A673 (cell line): ENCODE measurements around the gene CACYBP. TPM values are rescaled to one million over a fixed set of nuclear protein-coding genes. Genes with fewer than 3 reads are reported as not detected.
"Not testable (repeated sequence)": the region's sequence is repeated elsewhere in the genome, so short reads cannot be mapped to it uniquely, and the experiment has no call there.

Experiments
- BruUV-seq: library from RNA; stranded (reverse); fragments of 400-500 nt; replicated peaks from 2 replicates; lab custom pipeline; 2021; lab: Mats Ljungman, UMichigan
- CTCF ChIA-PET: fragments of 300-600 bp; sonication (Branson Sonifier 250); formaldehyde crosslinking; loops from one replicate; lab custom pipeline; 2022; ENCODE audit warnings: antibody characterized with exemption; lab: Charles Lee
- POLR2A ChIA-PET: fragments of 300-600 bp; sonication (Branson Sonifier 250); formaldehyde crosslinking; loops from one replicate; lab custom pipeline; 2022; ENCODE audit warnings: antibody characterized with exemption; ENCODE audit not compliant: low non-redundant PET; lab: Charles Lee
- DNase-seq: peaks from one replicate; pipeline ENCODE4 v3.0.0-alpha.2; 2015; ENCODE audit warnings: low spot score
- H3K27ac ChIP-seq: fragments of 200-600 bp; sonication (generic); 2 replicates; pipeline ENCODE4 v1.5.1; 2016; ENCODE audit warnings: mixed run types, low read depth, mild to moderate bottlenecking, mixed read lengths, antibody characterized with exemption, low read length; ENCODE audit not compliant: poor library complexity, severe bottlenecking
- H3K27me3 ChIP-seq: fragments of 200-600 bp; sonication (generic); replicated peaks from 2 replicates; pipeline ENCODE4 v1.6.1; 2017; ENCODE audit warnings: mixed run types, low read depth, mild to moderate bottlenecking, mixed read lengths, antibody characterized with exemption, low read length; ENCODE audit not compliant: insufficient read depth, poor library complexity
- H3K36me3 ChIP-seq: fragments of 200-600 bp; sonication (generic); 2 replicates; pipeline ENCODE4 v1.6.1; 2016; ENCODE audit warnings: mixed run types, mild to moderate bottlenecking, mixed read lengths, antibody characterized with exemption, low read length; ENCODE audit not compliant: insufficient read depth, poor library complexity, severe bottlenecking
- H3K4me1 ChIP-seq: fragments of 200-600 bp; sonication (generic); 2 replicates; pipeline ENCODE4 v1.6.1; 2017; ENCODE audit warnings: mixed run types, mild to moderate bottlenecking, mixed read lengths, antibody characterized with exemption, low read length; ENCODE audit not compliant: insufficient read depth, poor library complexity, severe bottlenecking
- H3K4me3 ChIP-seq: fragments of 200-600 bp; sonication (generic); 2 replicates; pipeline ENCODE4 v1.5.1; 2016; ENCODE audit warnings: low read depth, mixed run types, mild to moderate bottlenecking, mixed read lengths, low read length; ENCODE audit not compliant: poor library complexity, severe bottlenecking
- H3K9me3 ChIP-seq: fragments of 200-600 bp; sonication (generic); 2 replicates; pipeline ENCODE4 v1.6.1; 2016; ENCODE audit warnings: mixed run types, low read depth, mild to moderate bottlenecking, mixed read lengths, antibody characterized with exemption, low read length; ENCODE audit not compliant: poor library complexity, severe bottlenecking
- CTCF ChIP-seq: fragments of 300-800, 200-600 bp; sonication (generic); conservative IDR thresholded peaks from 2 replicates; pipeline ENCODE4 v1.5.1; 2017; ENCODE audit warnings: low read depth, mild to moderate bottlenecking, antibody characterized with exemption, low read length, moderate library complexity, mixed read lengths
- EZH2 ChIP-seq: fragments of 200-600 bp; sonication (generic); IDR thresholded peaks from 2 replicates; pipeline ENCODE4 v1.6.1; 2017; ENCODE audit warnings: borderline replicate concordance, low read depth, mild to moderate bottlenecking, mixed read lengths, antibody characterized with exemption, low read length; ENCODE audit not compliant: poor library complexity, severe bottlenecking
- intact Hi-C: fragments of 100-400 bp; cut with micrococcal nuclease; formaldehyde crosslinking; loops from one replicate; pipeline ENCODE4 v1.10.0; 2022; ENCODE audit not compliant: unreplicated experiment
- total RNA-seq: library from RNA; stranded (reverse); gene quantifications from 2 replicates; pipeline ENCODE4 v1.2.3, GENCODE V29; 2021

CACYBP gene
- total RNA-seq, 1 experiment from 2014 or later = 307 TPM

- Histone ChIP-seq H3K9me3 (no peaks in the 10 kb centered on the region), H3K27me3 (no peaks in the 10 kb centered on the region), H3K4me3 (no peak overlapping the region), H3K36me3 (peaks cover 26% of the 10 kb centered on the region), H3K4me1 (peaks cover 3% of the 10 kb centered on the region), H3K27ac (no peak overlapping the region)
- POLR2A ChIA-PET = no interaction called here
- BruUV-seq = no TSS peak
- no peak for TF ChIP-seq CTCF
- CTCF ChIA-PET = no interaction called here
- intact Hi-C loops = no loop called here
- DNase-seq = no peak
These were observed 19.8 kb downstream of the CACYBP start for GRCh38 chr1:175019524-175019923.

GRCh38 chr1:175023043-175023921 is 23.5 kb downstream of the CACYBP start, which contains the start of gene MRPS14:
TSS of gene MRPS14 (minus strand) at chr1:175023425. CDS start at chr1:175023408, 17 bp downstream.
- BruUV-seq = TSS peak; percentile 82
- peak; percentile 97 for DNase-seq
- intact Hi-C loops = no loop called here
- Histone ChIP-seq H3K9me3 (no peaks in the 10 kb centered on the region), H3K4me1 (no peaks in the 10 kb centered on the region), H3K27ac (peak within 1 kb of the TSS; percentile 85), H3K27me3 (no peaks in the 10 kb centered on the region), H3K36me3 (no peaks in the 10 kb centered on the region), H3K4me3 (peak within 1 kb of the TSS; percentile 96)
- TF ChIP-seq CTCF (no peak), EZH2 (no peak)
- POLR2A ChIA-PET = interaction anchor here (0.6 kb wide), 1 partner anchor 134 kb away, joined by 15 read pairs; no protein-coding TSS in a partner anchor
- CTCF ChIA-PET = interaction anchor here (1.2 kb wide), 1 partner anchor 102 kb away, joined by 5 read pairs; no protein-coding TSS in a partner anchor

GRCh38 chr1:175023922-175024242 is 24.1 kb downstream of the CACYBP start:
- Histone ChIP-seq H3K4me3 (peak overlapping the region; percentile 96), H3K27ac (peak overlapping the region; percentile 85)
- ChIA-PET POLR2A (interaction anchor here (0.6 kb wide), 1 partner anchor 133 kb away, joined by 15 read pairs; no protein-coding TSS in a partner anchor), CTCF (interaction anchor here (1.2 kb wide), 1 partner anchor 101 kb away, joined by 5 read pairs; no protein-coding TSS in a partner anchor)
- TSS peak; percentile 91 for BruUV-seq
- H3K4me1 ChIP-seq, H3K27me3 ChIP-seq, H3K36me3 ChIP-seq, DNase-seq, H3K9me3 ChIP-seq, intact Hi-C loops: not testable (repeated sequence)
